Thyroid gland (tissue), 4 donors: ENCODE data around the gene MAP3K1. TPM values are rescaled to one million over a fixed set of nuclear protein-coding genes. Genes with fewer than 3 reads are reported as not detected.

Source experiments
- DNase-seq, 2 donors: peaks; one replicate each; pipeline ENCODE4 v3.0.0-alpha.2; 2019
- H3K27ac ChIP-seq, 3 donors: fragments of 200-600 bp; sonication (generic); 1 replicate in 2 of 3; 2 replicates in 1 of 3; pipeline ENCODE4 v1.5.1; 2016 to 2019; ENCODE audit warnings: mild to moderate bottlenecking in 1 of 3, moderate library complexity in 1 of 3
- H3K27me3 ChIP-seq: fragments of 200-600 bp; sonication (generic); one replicate; pipeline ENCODE4 v1.5.1; 2019
- H3K36me3 ChIP-seq, 2 donors: fragments of 200-600 bp; sonication (generic); one replicate each; pipeline ENCODE4 v1.5.1; 2016 to 2019
- H3K4me1 ChIP-seq, 2 donors: fragments of 200-600 bp; sonication (generic); one replicate each; pipeline ENCODE4 v1.5.1; 2017 to 2019
- H3K4me3 ChIP-seq, 3 donors: fragments of 200-600 bp; sonication (generic); replicated peaks in 1 of 3; 1 replicate in 2 of 3; 2 replicates in 1 of 3; pipeline ENCODE4 v1.5.1; 2016; ENCODE audit warnings: mild to moderate bottlenecking in 1 of 3
- H3K9me3 ChIP-seq: fragments of 200-600 bp; sonication (generic); one replicate; pipeline ENCODE4 v1.5.1; 2017
- CTCF ChIP-seq, 6 experiments: fragments of 200-600 bp in 3 of 6; fragments of 450-650 bp in 3 of 6; sonication (generic) in 3 of 6; IDR thresholded peaks; one replicate each; pipeline ENCODE4 v1.5.1; 2016 to 2019; ENCODE audit warnings: antibody characterized with exemption in 6 of 6, mild to moderate bottlenecking in 2 of 6, inconsistent platforms in 1 of 6, moderate library complexity in 1 of 6
- POLR2A ChIP-seq, 2 donors: fragments of 450-650 bp; IDR thresholded peaks; one replicate each; pipeline ENCODE4 v1.6.1; 2017; ENCODE audit warnings: antibody characterized with exemption in 2 of 2, mild to moderate bottlenecking in 2 of 2, moderate library complexity in 1 of 2
- WGBS, 2 donors: methylation state at CpG; one replicate each; pipeline ENCODE4 v1.1.5; 2017; 5-methylcytosine and 5-hydroxymethylcytosine counted together
- intact Hi-C: fragments of 100-400 bp; cut with DNase I; formaldehyde crosslinking; loops from one replicate; pipeline ENCODE4 v1.15.1; 2023
- total RNA-seq, 4 donors: library from RNA; depleted of rRNA; stranded (reverse); fragments of >200 nt; gene quantifications; one replicate each; pipeline ENCODE4 v1.2.3, GENCODE V29; 2016

Gene MAP3K1
- total RNA-seq, 4 donors from 2014 or later = 56.9 to 113 (median 66.4) TPM

- Histone ChIP-seq H3K27me3 (no peaks in the 10 kb centered on the region), H3K4me3 (no peak overlapping the region), H3K4me1 (no peaks in the 10 kb centered on the region), H3K27ac (no peak overlapping the region), H3K9me3 (no peaks in the 10 kb centered on the region), H3K36me3 (no peaks in the 10 kb centered on the region)
- no peak for DNase-seq
- TF ChIP-seq POLR2A (IDR thresholded peaks at IDR 0.05) (no peak), CTCF (IDR thresholded peaks at IDR 0.05) (no peak)
- intact Hi-C loops = no loop called here
Measured at GRCh38 chr5:56798521-56798920, 16.8 kb upstream of the MAP3K1 start.

DNA sequence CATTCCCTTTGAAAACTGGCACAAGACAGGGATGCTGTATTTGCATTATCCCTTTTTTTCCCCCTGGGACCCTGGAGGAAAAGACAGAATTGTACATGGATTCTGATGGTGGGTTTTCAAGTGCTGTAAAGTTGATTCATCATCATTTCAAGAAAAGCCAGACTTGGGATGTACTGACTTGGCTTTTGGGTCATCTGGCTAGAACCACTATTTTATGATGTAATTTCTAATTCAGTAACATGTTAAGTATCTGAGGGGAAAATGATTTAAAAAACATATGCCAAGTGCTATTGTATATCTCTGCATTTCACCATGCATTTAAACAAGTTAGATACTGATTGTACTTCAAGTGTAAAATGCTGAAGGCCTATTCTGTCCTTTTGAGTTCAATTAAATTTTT is 15.2 kb upstream of the MAP3K1 start:
- no peaks in the 10 kb centered on the region for H3K27me3 ChIP-seq
- H3K4me1 ChIP-seq = no peaks in the 10 kb centered on the region
- H3K36me3 ChIP-seq = no peaks in the 10 kb centered on the region
- intact Hi-C loops = no loop called here
- no peaks in the 10 kb centered on the region for H3K9me3 ChIP-seq
- TF ChIP-seq CTCF (IDR thresholded peaks at IDR 0.05) = no peak
- TF ChIP-seq POLR2A (IDR thresholded peaks at IDR 0.05) = no peak
- H3K4me3 ChIP-seq = no peak overlapping the region
- no peak for DNase-seq
- no peak overlapping the region for H3K27ac ChIP-seq

DNA sequence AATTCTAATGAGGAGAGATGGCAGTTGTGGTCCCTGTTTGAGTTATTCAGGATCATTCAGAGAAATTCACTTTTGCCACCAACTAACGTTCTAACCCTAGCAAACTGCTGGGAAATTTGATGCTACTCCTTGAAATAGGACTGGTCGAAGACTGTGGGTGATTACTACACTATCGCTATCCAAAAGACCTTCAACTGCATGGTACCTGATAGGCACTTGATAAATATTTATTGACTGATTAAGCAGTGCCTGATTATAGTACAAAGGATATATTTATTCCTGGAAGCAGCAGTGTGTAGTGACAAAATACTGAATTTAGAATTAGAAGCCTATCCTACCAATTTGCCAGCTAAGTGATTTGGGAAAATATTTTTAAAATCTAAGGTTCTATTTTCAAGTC is 14.1 kb upstream of the MAP3K1 start:
- Histone ChIP-seq H3K36me3 (no peaks in the 10 kb centered on the region), H3K4me1 (no peaks in the 10 kb centered on the region), H3K4me3 (no peak overlapping the region), H3K9me3 (no peaks in the 10 kb centered on the region), H3K27ac (no peak overlapping the region), H3K27me3 (no peaks in the 10 kb centered on the region)
- WGBS, 2 donors = 94 to 96% methylated on average over 3 of the region's 3 CpGs
- intact Hi-C loops = no loop called here
- DNase-seq = no peak
- TF ChIP-seq CTCF (IDR thresholded peaks at IDR 0.05) (no peak), POLR2A (IDR thresholded peaks at IDR 0.05) (no peak)

DNA sequence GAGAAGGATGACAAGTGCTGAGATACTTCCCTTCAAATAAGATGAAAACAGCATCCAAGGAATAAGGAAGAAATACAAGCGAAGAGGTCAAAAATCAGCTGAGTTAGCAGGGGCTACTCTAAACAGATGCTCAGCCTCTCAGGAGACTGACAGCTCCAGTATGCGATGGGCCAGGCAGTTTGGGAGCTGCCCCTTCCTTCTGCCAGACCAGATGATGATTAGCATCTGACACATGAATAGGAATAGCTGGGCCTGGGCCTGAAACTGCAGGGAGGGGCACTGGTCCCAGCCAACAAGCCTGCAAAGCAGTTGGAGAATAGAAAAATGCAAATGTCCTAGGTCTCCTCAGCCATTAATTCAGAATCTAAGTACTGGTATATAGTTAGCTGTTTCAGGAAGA is 13.1 kb upstream of the MAP3K1 start:
- Histone ChIP-seq H3K4me1 (no peaks in the 10 kb centered on the region), H3K27ac (no peak overlapping the region), H3K36me3 (no peaks in the 10 kb centered on the region), H3K27me3 (no peaks in the 10 kb centered on the region), H3K4me3 (no peak overlapping the region), H3K9me3 (no peaks in the 10 kb centered on the region)
- TF ChIP-seq CTCF (IDR thresholded peaks at IDR 0.05) (no peak), POLR2A (IDR thresholded peaks at IDR 0.05) (no peak)
- WGBS, 2 donors = 87 to 90% methylated on average over 2 of the region's 2 CpGs
- no peak for DNase-seq
- intact Hi-C loops = no loop called here

- 90 to 93% methylated on average over 2 of the region's 2 CpGs for WGBS, 2 donors
- Histone ChIP-seq H3K27ac (no peak overlapping the region), H3K27me3 (no peaks in the 10 kb centered on the region), H3K4me1 (no peaks in the 10 kb centered on the region), H3K4me3 (no peak overlapping the region), H3K9me3 (no peaks in the 10 kb centered on the region), H3K36me3 (no peaks in the 10 kb centered on the region)
- DNase-seq = no peak
- intact Hi-C loops = no loop called here
- TF ChIP-seq POLR2A (IDR thresholded peaks at IDR 0.05) = no peak
- no peak for TF ChIP-seq CTCF (IDR thresholded peaks at IDR 0.05)
Measured at GRCh38 chr5:56803025-56803424, 12.3 kb upstream of the MAP3K1 start.
